GM06990 (cell line): ENCODE data around the gene HSPBP1.

ENCODE experiments used
- DNase-seq: peaks from one replicate; pipeline ENCODE4 v3.0.0-alpha.2; 2011; ENCODE audit not compliant: insufficient read length; ENCODE audit errors: extremely low read depth
- H3K27me3 ChIP-seq: replicated peaks from 2 replicates; pipeline ENCODE4 v1.6.0; 2011; ENCODE audit warnings: low read length; ENCODE audit not compliant: control insufficient read depth, insufficient read depth
- H3K36me3 ChIP-seq: 2 replicates; pipeline ENCODE4 v1.5.1; 2011; ENCODE audit warnings: low read length; ENCODE audit not compliant: control insufficient read depth, insufficient read depth
- H3K4me3 ChIP-seq: replicated peaks from 2 replicates; pipeline ENCODE4 v1.5.1; 2011; ENCODE audit warnings: low read depth, mild to moderate bottlenecking, control low read depth, low read length
- CTCF ChIP-seq: IDR thresholded peaks from 2 replicates; pipeline ENCODE4 v1.5.1; 2011; ENCODE audit warnings: low read length, control low read depth, mild to moderate bottlenecking, inconsistent platforms; ENCODE audit not compliant: insufficient read depth, poor library complexity, severe bottlenecking

HSPBP1 gene

GRCh38 chr19:55309448-55309847 lies 29.5 kb upstream of the HSPBP1 start:
- Histone ChIP-seq H3K36me3 (no peaks in the 10 kb centered on the region), H3K27me3 (no peaks in the 10 kb centered on the region), H3K4me3 (no peak overlapping the region)
- no peak for TF ChIP-seq CTCF
- DNase-seq = no peak

- Histone ChIP-seq H3K36me3 (no peaks in the 10 kb centered on the region), H3K27me3 (no peaks in the 10 kb centered on the region), H3K4me3 (no peak overlapping the region)
- no peak for DNase-seq
- no peak for TF ChIP-seq CTCF
Observed at GRCh38 chr19:55308281-55308680, 28.4 kb upstream of the HSPBP1 start.

- no peak overlapping the region for H3K4me3 ChIP-seq
Observed at GRCh38 chr19:55306712-55307111, 26.8 kb upstream of the HSPBP1 start.

GRCh38 chr19:55305983-55306562 lies 26.2 kb upstream of the HSPBP1 start:
- no peak overlapping the region for H3K4me3 ChIP-seq
- no peak for DNase-seq

More at GRCh38 chr19:55306712-55307111, 26.8 kb upstream of the HSPBP1 start:
- no peak for DNase-seq
- TF ChIP-seq CTCF = no peak
- no peaks in the 10 kb centered on the region for H3K36me3 ChIP-seq
- H3K27me3 ChIP-seq = no peaks in the 10 kb centered on the region

GRCh38 chr19:55305491-55305890 lies 25.6 kb upstream of the HSPBP1 start:
- H3K36me3 ChIP-seq = no peaks in the 10 kb centered on the region

More at GRCh38 chr19:55305983-55306562, 26.2 kb upstream of the HSPBP1 start:
- H3K36me3 ChIP-seq = no peaks in the 10 kb centered on the region
- H3K27me3 ChIP-seq = no peaks in the 10 kb centered on the region
- no peak for TF ChIP-seq CTCF

More at GRCh38 chr19:55305491-55305890, 25.6 kb upstream of the HSPBP1 start:
- no peak for TF ChIP-seq CTCF
- Histone ChIP-seq H3K4me3 (no peak overlapping the region), H3K27me3 (no peaks in the 10 kb centered on the region)
- DNase-seq = no peak
